DND-41 (cell line): ENCODE measurements around the gene SEMA3A.

Experiments
- ATAC-seq: fragments of 200-7000 bp; cut with Tn5 transposase; 3 replicates; pipeline ENCODE4 v1.9.1; 2021; ENCODE audit warnings: low read depth; ENCODE audit not compliant: insufficient read depth
- DNase-seq: peaks from one replicate; pipeline ENCODE4 v3.0.0-alpha.2; 2020
- H2AFZ ChIP-seq: 2 replicates; pipeline ENCODE4 v1.6.0; 2012; ENCODE audit warnings: low read depth, low read length
- H3K27ac ChIP-seq: 2 replicates; pipeline ENCODE4 v1.5.1; 2012; ENCODE audit warnings: low read length, inconsistent platforms
- H3K27me3 ChIP-seq: fragments of 200-600 bp; sonication (generic); 2 replicates; pipeline ENCODE4 v1.6.0; 2012; ENCODE audit warnings: low read length, mild to moderate bottlenecking, inconsistent platforms; ENCODE audit not compliant: insufficient read depth, poor library complexity
- H3K36me3 ChIP-seq: 2 replicates; pipeline ENCODE4 v1.5.1; 2012; ENCODE audit warnings: low read length, inconsistent platforms; ENCODE audit not compliant: insufficient read depth
- H3K4me1 ChIP-seq: 2 replicates; pipeline ENCODE4 v1.5.1; 2012; ENCODE audit warnings: mild to moderate bottlenecking, low read length; ENCODE audit not compliant: insufficient read depth
- H3K4me2 ChIP-seq: 2 replicates; pipeline ENCODE4 v1.6.0; 2012; ENCODE audit warnings: mild to moderate bottlenecking, moderate library complexity, low read length, inconsistent platforms; ENCODE audit not compliant: insufficient read depth
- H3K4me3 ChIP-seq, 2 experiments: fragments of 200-600 bp in 1 of 2; shearing (Covaris generic) in 1 of 2; 2 replicates each; pipeline ENCODE4 v1.5.1; 2012 to 2016; ENCODE audit warnings: inconsistent platforms in 2 of 2, low read length in 2 of 2, mild to moderate bottlenecking in 2 of 2, low read depth in 1 of 2, moderate library complexity in 1 of 2
- H3K79me2 ChIP-seq: 2 replicates; pipeline ENCODE4 v1.6.0; 2012; ENCODE audit warnings: low read length, inconsistent platforms; ENCODE audit not compliant: insufficient read depth
- H3K9ac ChIP-seq: 2 replicates; pipeline ENCODE4 v1.6.0; 2012; ENCODE audit warnings: low read depth, mild to moderate bottlenecking, inconsistent platforms, low read length, moderate library complexity
- H3K9me3 ChIP-seq: 2 replicates; pipeline ENCODE4 v1.5.1; 2012; ENCODE audit warnings: low read length, moderate library complexity, mild to moderate bottlenecking, inconsistent platforms; ENCODE audit not compliant: insufficient read depth, severe bottlenecking
- H4K20me1 ChIP-seq: 2 replicates; pipeline ENCODE4 v1.6.0; 2012; ENCODE audit warnings: low read length; ENCODE audit not compliant: insufficient read depth
- EZH2 ChIP-seq: IDR thresholded peaks from 3 replicates; pipeline ENCODE4 v1.6.1; 2012; ENCODE audit warnings: borderline replicate concordance, low read depth, mild to moderate bottlenecking, moderate library complexity, low read length, inconsistent platforms; ENCODE audit not compliant: severe bottlenecking
- TF ChIP-seq, protein P1 (sequence below): IDR thresholded peaks from 2 replicates; pipeline ENCODE4 v1.5.1; 2012; ENCODE audit warnings: borderline replicate concordance, low read length, moderate library complexity, mild to moderate bottlenecking; ENCODE audit not compliant: poor library complexity, severe bottlenecking; ENCODE audit errors: extremely low read depth

The SEMA3A gene

GRCh38 chr7:84083846-84084245 is 110.7 kb downstream of the SEMA3A start:
- ATAC-seq, result no peak
- H3K36me3 ChIP-seq, result no peaks in the 10 kb centered on the region

DNA sequence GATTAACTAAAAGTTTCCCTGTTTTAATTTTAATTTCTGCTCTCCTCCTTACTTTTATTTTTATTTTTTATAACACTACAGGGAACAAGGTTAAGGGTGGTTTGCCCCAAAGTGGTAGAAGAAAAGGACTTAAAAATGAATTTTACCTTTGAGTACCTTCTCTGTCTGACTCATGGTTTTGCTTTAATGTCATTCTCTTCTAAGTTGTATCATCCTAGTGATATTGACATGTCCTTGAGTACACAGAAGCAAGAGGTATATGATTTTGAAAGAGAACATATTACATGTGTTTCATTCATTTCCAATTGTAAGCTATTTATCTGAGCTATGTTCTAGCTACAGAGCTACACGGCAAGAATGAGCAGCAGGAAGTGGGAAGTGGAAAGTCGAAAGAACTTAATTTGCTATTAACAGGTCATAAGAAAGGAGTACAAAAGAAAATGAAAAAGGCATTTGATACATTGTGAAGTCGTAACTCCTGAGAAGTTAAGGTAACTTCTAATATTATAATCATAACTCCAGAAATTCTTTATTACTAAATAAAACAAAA is 112.5 kb downstream of the SEMA3A start:
- Histone ChIP-seq H3K4me3 (no peak overlapping the region), H3K4me2 (peak overlapping the region; percentile 23; the same call in 1 of the 2 replicates), H3K9ac (no peak overlapping the region), H2AFZ (peak overlapping the region; percentile 54), H3K9me3 (no peaks in the 10 kb centered on the region), H3K27me3 (no peaks in the 10 kb centered on the region), H4K20me1 (no peaks in the 10 kb centered on the region), H3K79me2 (no peaks in the 10 kb centered on the region), H3K36me3 (no peaks in the 10 kb centered on the region), H3K27ac (peak overlapping the region; percentile 5; the same call in 1 of the 2 replicates), H3K4me1 (peaks cover 20% of the 10 kb centered on the region)
- no peak for DNase-seq
- TF ChIP-seq, protein P1, sequence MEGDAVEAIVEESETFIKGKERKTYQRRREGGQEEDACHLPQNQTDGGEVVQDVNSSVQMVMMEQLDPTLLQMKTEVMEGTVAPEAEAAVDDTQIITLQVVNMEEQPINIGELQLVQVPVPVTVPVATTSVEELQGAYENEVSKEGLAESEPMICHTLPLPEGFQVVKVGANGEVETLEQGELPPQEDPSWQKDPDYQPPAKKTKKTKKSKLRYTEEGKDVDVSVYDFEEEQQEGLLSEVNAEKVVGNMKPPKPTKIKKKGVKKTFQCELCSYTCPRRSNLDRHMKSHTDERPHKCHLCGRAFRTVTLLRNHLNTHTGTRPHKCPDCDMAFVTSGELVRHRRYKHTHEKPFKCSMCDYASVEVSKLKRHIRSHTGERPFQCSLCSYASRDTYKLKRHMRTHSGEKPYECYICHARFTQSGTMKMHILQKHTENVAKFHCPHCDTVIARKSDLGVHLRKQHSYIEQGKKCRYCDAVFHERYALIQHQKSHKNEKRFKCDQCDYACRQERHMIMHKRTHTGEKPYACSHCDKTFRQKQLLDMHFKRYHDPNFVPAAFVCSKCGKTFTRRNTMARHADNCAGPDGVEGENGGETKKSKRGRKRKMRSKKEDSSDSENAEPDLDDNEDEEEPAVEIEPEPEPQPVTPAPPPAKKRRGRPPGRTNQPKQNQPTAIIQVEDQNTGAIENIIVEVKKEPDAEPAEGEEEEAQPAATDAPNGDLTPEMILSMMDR, result no peak
- TF ChIP-seq EZH2, result no peak
- peak; percentile 81 for ATAC-seq

More at GRCh38 chr7:84083846-84084245, 110.7 kb downstream of the SEMA3A start:
- no peak overlapping the region for H2AFZ ChIP-seq
- H3K79me2 ChIP-seq, result no peaks in the 10 kb centered on the region
- H3K4me1 ChIP-seq, result peaks cover 20% of the 10 kb centered on the region
- no peaks in the 10 kb centered on the region for H4K20me1 ChIP-seq
- H3K9me3 ChIP-seq, result no peaks in the 10 kb centered on the region
- no peaks in the 10 kb centered on the region for H3K27me3 ChIP-seq
- no peak for TF ChIP-seq EZH2
- TF ChIP-seq, protein P1, result no peak
- H3K9ac ChIP-seq, result no peak overlapping the region
- no peak overlapping the region for H3K4me3 ChIP-seq
- no peak overlapping the region for H3K27ac ChIP-seq
- H3K4me2 ChIP-seq, result no peak overlapping the region
- no peak for DNase-seq

GRCh38 chr7:84077336-84077735 is 117.3 kb downstream of the SEMA3A start:
- no peak for DNase-seq
- peaks cover 17% of the 10 kb centered on the region for H3K4me1 ChIP-seq
- no peak overlapping the region for H2AFZ ChIP-seq
- no peak overlapping the region for H3K4me2 ChIP-seq
- no peaks in the 10 kb centered on the region for H3K27me3 ChIP-seq
- no peaks in the 10 kb centered on the region for H3K79me2 ChIP-seq
- no peaks in the 10 kb centered on the region for H3K9me3 ChIP-seq
- ATAC-seq, result no peak
- TF ChIP-seq, protein P1, result no peak
- TF ChIP-seq EZH2, result no peak
- H4K20me1 ChIP-seq, result no peaks in the 10 kb centered on the region
- H3K9ac ChIP-seq, result no peak overlapping the region
- no peaks in the 10 kb centered on the region for H3K36me3 ChIP-seq
- H3K27ac ChIP-seq, result no peak overlapping the region
- no peak overlapping the region for H3K4me3 ChIP-seq

- no peaks in the 10 kb centered on the region for H3K79me2 ChIP-seq
- DNase-seq, result no peak
- TF ChIP-seq, protein P1, result no peak
- TF ChIP-seq EZH2, result no peak
- H3K27ac ChIP-seq, result no peak overlapping the region
- no peak for ATAC-seq
- H3K4me2 ChIP-seq, result no peak overlapping the region
- H3K36me3 ChIP-seq, result no peaks in the 10 kb centered on the region
- no peak overlapping the region for H3K9ac ChIP-seq
- H3K9me3 ChIP-seq, result no peaks in the 10 kb centered on the region
- H3K4me3 ChIP-seq, result no peak overlapping the region
- no peaks in the 10 kb centered on the region for H4K20me1 ChIP-seq
- peaks cover 11% of the 10 kb centered on the region; the same call in 1 of the 2 replicates for H3K4me1 ChIP-seq
- H3K27me3 ChIP-seq, result no peaks in the 10 kb centered on the region
- H2AFZ ChIP-seq, result no peak overlapping the region
These were observed 118.4 kb downstream of the SEMA3A start for GRCh38 chr7:84076219-84076618.
